Keratinocyte (primary cell): ENCODE data around the gene RAB9A. TPM values are rescaled to one million over a fixed set of nuclear protein-coding genes. Genes with fewer than 3 reads are reported as not detected.

Experiments used
- DNase-seq: peaks from one replicate; pipeline ENCODE4 v3.0.0-alpha.2; 2011; ENCODE audit warnings: low read depth, missing footprints, low spot score
- FAIRE-seq: peaks from 2 replicates; lab custom pipeline; 2011; peaks lifted over from hg19 to GRCh38; lab: Jason Lieb, UNC
- H2AFZ ChIP-seq: 2 replicates; pipeline ENCODE4 v1.6.0; 2012; ENCODE audit warnings: low read length, control low read depth, inconsistent platforms; ENCODE audit not compliant: control insufficient read depth
- H3K27ac ChIP-seq: 2 replicates; pipeline ENCODE4 v1.5.1; 2011; ENCODE audit warnings: low read length; ENCODE audit not compliant: control insufficient read depth, insufficient read depth
- H3K27me3 ChIP-seq: 3 replicates; pipeline ENCODE4 v1.6.0; 2011; ENCODE audit warnings: low read length; ENCODE audit not compliant: control insufficient read depth, insufficient read depth; ENCODE audit errors: extremely low read depth
- H3K36me3 ChIP-seq, 2 experiments: 2 replicates in 1 of 2; 3 replicates in 1 of 2; pipeline ENCODE4 v1.5.1; 2011; ENCODE audit warnings: low read length in 2 of 2, mild to moderate bottlenecking in 1 of 2; ENCODE audit not compliant: control insufficient read depth in 2 of 2, insufficient read depth in 2 of 2; ENCODE audit errors: extremely low read depth in 1 of 2
- H3K4me1 ChIP-seq: 3 replicates; pipeline ENCODE4 v1.5.1; 2011; ENCODE audit warnings: low read length; ENCODE audit not compliant: control insufficient read depth, insufficient read depth; ENCODE audit errors: extremely low read depth
- H3K4me2 ChIP-seq: 3 replicates; pipeline ENCODE4 v1.6.0; 2011; ENCODE audit warnings: low read depth, low read length; ENCODE audit not compliant: control insufficient read depth, insufficient read depth; ENCODE audit errors: extremely low read depth
- H3K4me3 ChIP-seq, 3 experiments: fragments of 200-600 bp in 1 of 3; sonication (generic) in 1 of 3; 2 replicates in 2 of 3; 3 replicates in 1 of 3; pipeline ENCODE4 v1.5.1; 2011 to 2016; ENCODE audit warnings: low read length in 3 of 3, mild to moderate bottlenecking in 3 of 3, control low read depth in 2 of 3, inconsistent platforms in 1 of 3, low read depth in 1 of 3, mixed read lengths in 1 of 3, mixed run types in 1 of 3, moderate library complexity in 1 of 3; ENCODE audit not compliant: control insufficient read depth in 2 of 3, insufficient read depth in 2 of 3; ENCODE audit errors: extremely low read depth in 1 of 3
- H3K79me2 ChIP-seq: 2 replicates; pipeline ENCODE4 v1.6.0; 2012; ENCODE audit warnings: low read length; ENCODE audit not compliant: control insufficient read depth, insufficient read depth
- H3K9ac ChIP-seq: 3 replicates; pipeline ENCODE4 v1.6.0; 2011; ENCODE audit warnings: low read length; ENCODE audit not compliant: control insufficient read depth, insufficient read depth; ENCODE audit errors: extremely low read depth
- H3K9me1 ChIP-seq: 3 replicates; pipeline ENCODE4 v1.6.0; 2011; ENCODE audit warnings: low read length; ENCODE audit not compliant: control insufficient read depth, insufficient read depth; ENCODE audit errors: extremely low read depth
- H3K9me3 ChIP-seq: 2 replicates; pipeline ENCODE4 v1.5.1; 2012; ENCODE audit warnings: low read depth, low read length; ENCODE audit not compliant: control insufficient read depth
- H4K20me1 ChIP-seq: 3 replicates; pipeline ENCODE4 v1.6.0; 2011; ENCODE audit warnings: low read length; ENCODE audit not compliant: control insufficient read depth, insufficient read depth; ENCODE audit errors: extremely low read depth
- CTCF ChIP-seq, 3 experiments: IDR thresholded peaks in 1 of 3; conservative IDR thresholded peaks in 1 of 3; optimal IDR thresholded peaks in 1 of 3; 2 replicates in 2 of 3; 3 replicates in 1 of 3; pipeline versions ENCODE3 to v1.5.1; 2011; ENCODE audit warnings: low read length in 3 of 3, mild to moderate bottlenecking in 3 of 3, moderate library complexity in 2 of 3, control low read depth in 1 of 3, inconsistent platforms in 1 of 3; ENCODE audit not compliant: insufficient read depth in 2 of 3; ENCODE audit errors: extremely low read depth in 1 of 3
- EZH2 ChIP-seq: IDR thresholded peaks from one replicate; pipeline ENCODE4 v1.6.1; 2012; ENCODE audit warnings: inconsistent platforms, mild to moderate bottlenecking, low read length, moderate library complexity
- dilution Hi-C: fragments of 300-500 bp; cut with MboI; formaldehyde crosslinking; loops from one replicate; pipeline ENCODE4 v1.7.0; 2020; ENCODE audit warnings: low sequenced_read_pairs; ENCODE audit not compliant: extremely low pct_ligation_motif_present
- polyA plus RNA-seq, 5 experiments: library from polyadenylated mRNA; depleted of rRNA in 3 of 5; stranded (reverse) in 3 of 5; stranded (forward) in 1 of 5; unstranded in 1 of 5; fragments of >200 nt; gene quantifications; 1 replicate in 1 of 5; 2 replicates in 3 of 5; 3 replicates in 1 of 5; pipeline versions ENCODE4 v1.2.1 to v1.2.3, GENCODE V29; 2011 to 2012; ENCODE audit warnings: missing spikeins in 2 of 5, low read depth in 1 of 5, low replicate concordance in 1 of 5

The RAB9A gene
- polyA plus RNA-seq, 1 donor (not counting 4 experiments of a cell fraction or from before 2014, with no cell fraction given) = 46.0 TPM

- dilution Hi-C loops = no loop called here
- Histone ChIP-seq H3K36me3 (peaks cover 0 to 2% of the 10 kb centered on the region in 2 experiments), H3K4me3 (no peak overlapping the region), H3K27ac (no peak overlapping the region), H3K4me2 (no peak overlapping the region), H4K20me1 (no peaks in the 10 kb centered on the region), H3K9me3 (no peaks in the 10 kb centered on the region), H3K27me3 (no peaks in the 10 kb centered on the region), H3K79me2 (no peaks in the 10 kb centered on the region), H3K9ac (no peak overlapping the region), H3K4me1 (peaks cover 3% of the 10 kb centered on the region), H2AFZ (no peak overlapping the region), H3K9me1 (no peaks in the 10 kb centered on the region)
- FAIRE-seq = no peak
- DNase-seq = no peak
- no peak for TF ChIP-seq CTCF (optimal IDR thresholded peaks at IDR 0.05 in 1 of 3, IDR thresholded peaks at IDR 0.05 in 1 of 3, conservative IDR thresholded peaks at IDR 0.05 in 1 of 3; ENCODE audit: extremely low read depth in 1 of 3, insufficient read depth in 2 of 3, low read length in 3 of 3)
- TF ChIP-seq EZH2 = no peak
Observed at GRCh38 chrX:13661735-13662288, 27.1 kb upstream of the RAB9A start.

GRCh38 chrX:13662355-13662791 is 26.6 kb upstream of the RAB9A start:
- H3K9me1 ChIP-seq = no peaks in the 10 kb centered on the region
- H3K36me3 ChIP-seq = peaks cover 0 to 2% of the 10 kb centered on the region in 2 experiments
- TF ChIP-seq CTCF (optimal IDR thresholded peaks at IDR 0.05 in 1 of 3, IDR thresholded peaks at IDR 0.05 in 1 of 3, conservative IDR thresholded peaks at IDR 0.05 in 1 of 3; ENCODE audit: extremely low read depth in 1 of 3, insufficient read depth in 2 of 3, low read length in 3 of 3) (no peak), EZH2 (no peak)
- H3K9me3 ChIP-seq = no peaks in the 10 kb centered on the region
- peaks cover 3% of the 10 kb centered on the region for H3K4me1 ChIP-seq
- DNase-seq (no peak), FAIRE-seq (no peak)
- H3K27me3 ChIP-seq = no peaks in the 10 kb centered on the region
- dilution Hi-C loops = no loop called here
- H3K9ac ChIP-seq = no peak overlapping the region
- H3K4me2 ChIP-seq = no peak overlapping the region
- H4K20me1 ChIP-seq = no peaks in the 10 kb centered on the region
- no peak overlapping the region for H3K4me3 ChIP-seq
- no peak overlapping the region for H3K27ac ChIP-seq
- no peaks in the 10 kb centered on the region for H3K79me2 ChIP-seq
- no peak overlapping the region for H2AFZ ChIP-seq
